GM12873 (cell line): ENCODE results near the gene LDAH.
A peak's percentile ranks its signal among the peaks of the same experiment; 100 is the strongest.

Experiments
- TF ChIP-seq, protein P1 (sequence below): IDR thresholded peaks from 2 replicates; pipeline ENCODE4 v1.5.1; 2012; ENCODE audit warnings: low read depth, mild to moderate bottlenecking, moderate library complexity, low read length, control low read depth; ENCODE audit not compliant: insufficient read depth; ENCODE audit errors: missing control alignments

Gene LDAH

DNA sequence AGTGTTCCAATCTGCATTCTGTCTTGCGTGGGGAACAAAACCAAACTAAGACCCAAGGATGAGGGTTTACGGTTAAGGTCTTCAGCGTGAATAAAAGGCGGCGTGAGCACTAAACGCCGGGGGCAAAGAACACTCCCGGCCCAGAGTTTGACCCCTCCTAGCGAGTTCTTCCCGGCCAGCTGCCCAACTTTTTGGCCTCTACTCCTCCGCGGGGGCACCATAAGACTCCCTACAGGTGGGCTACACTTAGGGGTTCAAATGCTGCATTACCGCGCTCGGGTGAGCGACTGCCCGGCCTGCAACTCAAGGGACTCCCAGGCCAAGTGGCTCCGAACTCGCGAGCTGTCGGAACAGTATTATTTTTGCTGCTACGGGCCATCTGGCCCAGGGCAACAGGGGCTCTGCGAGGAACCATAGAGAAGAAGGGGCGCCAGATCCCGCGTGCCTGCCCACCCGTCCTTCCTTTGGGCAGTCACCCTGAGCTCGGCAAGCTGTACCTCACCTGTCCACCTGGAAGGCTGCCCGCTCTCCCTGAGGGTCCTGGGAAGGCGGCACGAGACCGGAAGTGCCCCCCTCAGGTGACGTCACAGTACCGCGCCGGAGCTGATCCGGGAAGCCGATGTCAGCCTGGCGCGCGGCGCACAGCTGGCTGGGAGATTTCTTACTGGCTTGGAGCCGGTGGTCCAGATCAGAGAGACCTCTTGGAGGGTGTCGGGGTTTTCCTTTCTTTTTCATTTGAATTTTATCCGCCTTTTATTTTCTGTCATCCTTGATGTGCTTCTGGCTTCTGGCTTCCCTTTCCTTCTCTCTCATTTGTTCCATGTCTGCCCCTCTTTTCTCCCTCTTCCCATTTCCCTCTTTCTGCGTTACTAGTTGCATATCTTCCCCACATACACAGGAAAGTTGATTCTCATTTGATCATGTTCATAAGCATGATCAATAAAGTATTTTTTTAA lies at the start of gene LDAH:
TSS of gene LDAH (minus strand) at position 567 of the 956 bp plus-strand sequence. CDS start 21,638 bp downstream, outside the sequence.
- TF ChIP-seq, protein P1, sequence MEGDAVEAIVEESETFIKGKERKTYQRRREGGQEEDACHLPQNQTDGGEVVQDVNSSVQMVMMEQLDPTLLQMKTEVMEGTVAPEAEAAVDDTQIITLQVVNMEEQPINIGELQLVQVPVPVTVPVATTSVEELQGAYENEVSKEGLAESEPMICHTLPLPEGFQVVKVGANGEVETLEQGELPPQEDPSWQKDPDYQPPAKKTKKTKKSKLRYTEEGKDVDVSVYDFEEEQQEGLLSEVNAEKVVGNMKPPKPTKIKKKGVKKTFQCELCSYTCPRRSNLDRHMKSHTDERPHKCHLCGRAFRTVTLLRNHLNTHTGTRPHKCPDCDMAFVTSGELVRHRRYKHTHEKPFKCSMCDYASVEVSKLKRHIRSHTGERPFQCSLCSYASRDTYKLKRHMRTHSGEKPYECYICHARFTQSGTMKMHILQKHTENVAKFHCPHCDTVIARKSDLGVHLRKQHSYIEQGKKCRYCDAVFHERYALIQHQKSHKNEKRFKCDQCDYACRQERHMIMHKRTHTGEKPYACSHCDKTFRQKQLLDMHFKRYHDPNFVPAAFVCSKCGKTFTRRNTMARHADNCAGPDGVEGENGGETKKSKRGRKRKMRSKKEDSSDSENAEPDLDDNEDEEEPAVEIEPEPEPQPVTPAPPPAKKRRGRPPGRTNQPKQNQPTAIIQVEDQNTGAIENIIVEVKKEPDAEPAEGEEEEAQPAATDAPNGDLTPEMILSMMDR = no peak

DNA sequence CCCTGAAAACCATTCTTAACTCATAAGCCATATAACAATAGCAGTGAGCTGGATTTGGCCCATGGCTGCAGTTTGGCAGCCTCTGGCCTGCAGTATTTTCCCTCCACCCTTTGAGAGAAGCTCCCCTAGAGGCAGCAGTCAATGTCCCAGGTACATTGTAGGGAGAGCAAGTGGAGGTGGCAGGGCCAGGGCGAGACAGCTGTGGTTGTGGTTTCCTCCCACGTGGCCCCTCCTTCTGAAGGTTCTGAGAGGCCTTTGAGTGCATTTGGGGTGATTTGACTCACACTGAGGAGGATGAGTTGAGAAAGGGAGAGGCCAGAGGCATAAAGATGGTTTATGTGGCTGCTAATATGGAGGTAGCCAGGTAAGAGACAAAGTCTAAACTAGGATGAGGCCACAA lies 45.5 kb upstream of the LDAH start:
- TF ChIP-seq, protein P1 = peak; percentile 45

DNA sequence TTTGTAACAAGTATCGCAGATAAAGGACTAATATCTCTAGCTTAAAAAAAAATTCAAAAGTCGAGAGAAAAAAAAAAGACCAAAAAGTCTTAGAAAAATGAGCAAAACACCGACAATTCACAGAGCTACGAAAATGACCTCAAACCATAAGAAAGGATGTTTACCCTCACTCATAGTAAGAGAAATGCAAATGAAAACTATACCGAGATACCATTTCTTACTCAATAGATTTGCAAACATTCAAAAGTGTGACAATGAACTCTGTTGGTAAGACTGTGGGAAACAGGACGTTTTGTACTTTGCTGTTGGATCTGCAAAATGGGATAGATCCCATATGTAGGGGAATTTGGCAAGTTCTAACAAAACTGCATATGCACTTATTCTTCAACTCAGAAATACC lies 39.9 kb upstream of the LDAH start:
- TF ChIP-seq, protein P1 = no peak

DNA sequence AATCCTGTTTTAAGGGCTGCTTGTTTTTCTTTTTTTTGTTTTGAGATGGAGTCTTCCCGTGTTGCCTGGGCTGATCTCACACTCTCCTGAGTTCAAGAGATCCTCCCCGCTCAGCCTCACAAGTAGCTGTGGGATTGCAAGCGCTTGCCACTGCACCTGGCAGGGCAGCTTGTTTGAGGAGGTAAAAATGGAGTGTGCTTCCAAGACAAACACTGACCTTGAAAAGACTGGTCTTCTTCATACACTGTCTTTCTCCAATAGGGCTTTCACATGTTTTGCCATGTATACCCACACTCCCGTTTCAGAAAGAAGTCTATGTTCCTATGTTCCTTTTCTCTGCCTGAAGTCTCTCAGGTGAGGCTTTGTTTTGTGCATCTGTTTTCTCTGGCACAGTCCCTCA lies 32.6 kb upstream of the LDAH start:
- TF ChIP-seq, protein P1 = no peak

DNA sequence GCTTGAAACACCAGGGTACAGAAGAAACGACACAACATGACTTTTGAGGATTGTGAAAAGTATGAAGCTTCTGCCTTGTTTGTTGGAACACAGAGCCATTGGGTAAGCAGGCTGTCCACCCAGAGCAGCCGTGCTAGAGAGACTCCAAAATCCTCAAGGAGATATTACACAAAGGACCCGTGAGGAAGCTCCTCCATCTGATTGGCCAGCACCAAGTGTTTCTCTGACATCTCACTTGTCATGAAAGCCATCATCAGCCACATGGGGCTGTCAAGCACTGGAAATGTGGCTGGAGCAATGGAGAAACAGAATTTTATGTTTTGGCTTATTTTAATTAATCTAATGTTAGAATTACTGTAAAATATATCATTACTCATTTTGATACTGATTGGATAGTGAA lies 29.8 kb upstream of the LDAH start:
- TF ChIP-seq, protein P1 = no peak

DNA sequence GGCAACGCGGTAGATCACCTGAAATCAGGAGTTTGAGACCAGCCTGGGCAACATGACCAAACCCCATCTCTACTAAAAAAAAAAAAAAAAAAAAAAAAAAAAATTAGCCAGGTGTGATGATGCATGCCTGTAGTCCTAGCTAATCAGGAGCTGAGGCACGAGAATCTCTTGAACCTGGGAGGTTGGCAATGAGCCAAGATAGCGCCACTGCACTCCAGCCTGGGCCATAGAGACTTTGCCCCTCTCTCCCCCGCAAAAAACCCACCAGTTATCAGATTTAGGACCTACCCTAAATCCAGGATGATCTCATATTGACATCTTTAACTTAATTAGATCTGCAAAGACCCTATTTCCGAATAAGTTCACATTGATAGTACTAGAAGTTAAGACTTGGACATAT lies 29.2 kb upstream of the LDAH start:
- TF ChIP-seq, protein P1 = no peak

DNA sequence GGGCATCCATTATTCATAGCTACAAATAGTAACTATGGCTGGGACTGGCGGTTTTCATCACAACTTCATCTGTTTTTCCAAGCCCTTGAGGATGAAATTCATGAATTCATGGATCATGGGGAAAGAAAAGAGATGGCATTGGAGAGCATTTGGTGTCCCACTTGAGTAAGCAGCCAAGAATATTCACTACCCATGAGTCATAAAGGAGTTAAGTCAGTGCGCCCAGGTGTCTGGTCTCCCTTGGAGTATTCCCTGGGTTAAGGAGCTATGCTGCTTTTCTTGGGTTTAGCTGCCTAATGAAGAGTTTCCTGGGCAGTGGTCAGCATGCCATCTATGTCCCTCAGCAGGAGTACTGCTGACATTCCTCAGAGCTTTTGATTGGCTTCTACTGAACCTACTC lies 21.3 kb upstream of the LDAH start:
- TF ChIP-seq, protein P1 = no peak
